HepG2 (cell line): ENCODE measurements around the gene DPY19L3. TPM values are rescaled to one million over a fixed set of nuclear protein-coding genes. Genes with fewer than 3 reads are reported as not detected.
A peak's percentile ranks its signal among the peaks of the same experiment; 100 is the strongest.

Experiments used
- CBX5 ChIP-seq: sonication (generic); formaldehyde crosslinking; IDR thresholded peaks from 2 replicates; pipeline ENCODE4 v1.4.0; 2020; ENCODE audit warnings: missing genetic modification reagents, borderline replicate concordance
- CREM ChIP-seq, 2 experiments: sonication (generic) in 1 of 2; formaldehyde crosslinking in 1 of 2; IDR thresholded peaks; 2 replicates each; pipeline versions ENCODE4 v1.4.0 to v1.6.1; 2016 to 2020; ENCODE audit warnings: antibody characterized with exemption in 1 of 2, mild to moderate bottlenecking in 1 of 2, missing genetic modification reagents in 1 of 2
- FOSL1 ChIP-seq: sonication (generic); formaldehyde crosslinking; IDR thresholded peaks from 2 replicates; pipeline ENCODE4 v1.9.0; 2021; ENCODE audit warnings: missing genetic modification reagents, borderline replicate concordance
- HDAC1 ChIP-seq: sonication (generic); formaldehyde crosslinking; IDR thresholded peaks from 2 replicates; pipeline ENCODE4 v1.5.1; 2020; ENCODE audit warnings: mild to moderate bottlenecking, missing genetic modification reagents
- JUND ChIP-seq: sonication (generic); formaldehyde crosslinking; IDR thresholded peaks from 2 replicates; pipeline ENCODE4 v1.8.0; 2022; ENCODE audit warnings: mild to moderate bottlenecking, missing genetic modification reagents
- KAT2B ChIP-seq: fragments of 150-350 bp; IDR thresholded peaks from 2 replicates; pipeline ENCODE4 v1.6.1; 2014; ENCODE audit warnings: low read depth, low read length, borderline replicate concordance
- KLF6 ChIP-seq: IDR thresholded peaks from 2 replicates; pipeline ENCODE4 v1.8.0; 2016; ENCODE audit warnings: missing biosample characterization, missing genetic modification reagents
- MED1 ChIP-seq: sonication (generic); formaldehyde crosslinking; IDR thresholded peaks from 2 replicates; pipeline ENCODE4 v1.4.0; 2020; ENCODE audit warnings: missing genetic modification reagents
- MIER3 ChIP-seq: IDR thresholded peaks from 2 replicates; pipeline ENCODE4 v1.6.1; 2016; ENCODE audit warnings: missing compliant biosample characterization, borderline replicate concordance
- NFIC ChIP-seq: IDR thresholded peaks from 2 replicates; pipeline ENCODE4 v1.6.1; 2012; ENCODE audit warnings: mild to moderate bottlenecking, low read length, inconsistent platforms
- PAWR ChIP-seq: sonication (generic); formaldehyde crosslinking; IDR thresholded peaks from 2 replicates; pipeline ENCODE4 v1.4.0; 2020; ENCODE audit warnings: missing genetic modification reagents, mild to moderate bottlenecking, borderline replicate concordance
- PLRG1 ChIP-seq: fragments of 450-650 bp; conservative IDR thresholded peaks from 2 replicates; pipeline ENCODE4 v1.6.1; 2016
- POLR2G ChIP-seq: fragments of 200-400 bp; formaldehyde crosslinking; IDR thresholded peaks from 2 replicates; pipeline ENCODE4 v1.6.1; 2018; ENCODE audit warnings: mild to moderate bottlenecking, low read depth, low read length, moderate library complexity
- PTBP1 ChIP-seq: fragments of 200-400 bp; formaldehyde crosslinking; IDR thresholded peaks from 2 replicates; pipeline ENCODE4 v1.6.1; 2018; ENCODE audit warnings: low read length, low read depth; ENCODE audit not compliant: poor library complexity, severe bottlenecking
- RCOR2 ChIP-seq: IDR thresholded peaks from 2 replicates; pipeline ENCODE4 v1.6.1; 2016; ENCODE audit warnings: missing biosample characterization, missing genetic modification reagents
- RXRA ChIP-seq: sonication (generic); formaldehyde crosslinking; IDR thresholded peaks from 2 replicates; pipeline ENCODE4 v1.5.1; 2020; ENCODE audit warnings: missing genetic modification reagents
- SMARCE1 ChIP-seq: fragments of 450-650 bp; IDR thresholded peaks from 2 replicates; pipeline ENCODE4 v1.6.1; 2017; ENCODE audit warnings: borderline replicate concordance
- THYN1 ChIP-seq: sonication (generic); formaldehyde crosslinking; IDR thresholded peaks from 2 replicates; pipeline ENCODE4 v1.8.1; 2023; ENCODE audit warnings: low read depth, mild to moderate bottlenecking, moderate library complexity, missing genetic modification reagents, borderline replicate concordance
- TOE1 ChIP-seq: sonication (generic); formaldehyde crosslinking; IDR thresholded peaks from 2 replicates; pipeline ENCODE4 v1.4.0; 2020; ENCODE audit warnings: mild to moderate bottlenecking, missing genetic modification reagents
- ZBTB4 ChIP-seq: sonication (generic); formaldehyde crosslinking; IDR thresholded peaks from 2 replicates; pipeline ENCODE4 v1.4.0; 2020; ENCODE audit warnings: missing genetic modification reagents, mild to moderate bottlenecking, borderline replicate concordance
- ZMYM3 ChIP-seq: sonication (generic); formaldehyde crosslinking; IDR thresholded peaks from 2 replicates; pipeline ENCODE4 v1.5.1; 2020; ENCODE audit warnings: mild to moderate bottlenecking, missing genetic modification reagents
- ZNF17 ChIP-seq: sonication (generic); formaldehyde crosslinking; IDR thresholded peaks from 2 replicates; pipeline ENCODE4 v1.5.0; 2020; ENCODE audit warnings: mild to moderate bottlenecking, missing genetic modification reagents
- ZNF317 ChIP-seq: sonication (generic); formaldehyde crosslinking; IDR thresholded peaks from 2 replicates; pipeline ENCODE4 v1.5.0; 2020; ENCODE audit warnings: mild to moderate bottlenecking, missing genetic modification reagents
- ZNF564 ChIP-seq: sonication (generic); formaldehyde crosslinking; IDR thresholded peaks from 2 replicates; pipeline ENCODE4 v1.8.1; 2023; ENCODE audit warnings: mild to moderate bottlenecking, missing genetic modification reagents
- polyA plus RNA-seq, 8 experiments: library from polyadenylated mRNA; depleted of rRNA in 3 of 8; stranded (reverse) in 7 of 8; unstranded in 1 of 8; fragments of >200 nt; fragmentation: Illumina TruSeq in 4 of 8; extraction: Trizol in 4 of 8; gene quantifications; 2 replicates each; pipeline versions ENCODE4 v1.2.1 to v1.2.3, GENCODE V29; 2011 to 2016; ENCODE audit warnings: low read depth in 4 of 8, missing spikeins in 1 of 8, mixed read lengths in 1 of 8; ENCODE audit not compliant: insufficient read depth in 1 of 8
- total RNA-seq, 5 experiments: library from RNA; depleted of rRNA; stranded (reverse); fragments of >200 nt; fragmentation: Illumina TruSeq; extraction: Trizol; gene quantifications; 2 replicates each; pipeline ENCODE4 v1.2.3, GENCODE V29; 2016; ENCODE audit warnings: low read depth in 1 of 5
- TF ChIP-seq, protein P1 (sequence below): sonication (generic); formaldehyde crosslinking; conservative IDR thresholded peaks from 2 replicates; pipeline ENCODE4 v1.4.0; 2020; ENCODE audit warnings: missing genetic modification reagents
- TF ChIP-seq, protein P2 (sequence below): sonication (generic); IDR thresholded peaks from 2 replicates; pipeline ENCODE4 v1.6.1; 2016; ENCODE audit warnings: low read depth, borderline replicate concordance

The DPY19L3 gene
- total and polyA plus RNA-seq, 2 of the 13 experiments (the other 11 are each of a cell fraction or from before 2014, with no cell fraction given): 21.6 to 25.2 TPM

DNA sequence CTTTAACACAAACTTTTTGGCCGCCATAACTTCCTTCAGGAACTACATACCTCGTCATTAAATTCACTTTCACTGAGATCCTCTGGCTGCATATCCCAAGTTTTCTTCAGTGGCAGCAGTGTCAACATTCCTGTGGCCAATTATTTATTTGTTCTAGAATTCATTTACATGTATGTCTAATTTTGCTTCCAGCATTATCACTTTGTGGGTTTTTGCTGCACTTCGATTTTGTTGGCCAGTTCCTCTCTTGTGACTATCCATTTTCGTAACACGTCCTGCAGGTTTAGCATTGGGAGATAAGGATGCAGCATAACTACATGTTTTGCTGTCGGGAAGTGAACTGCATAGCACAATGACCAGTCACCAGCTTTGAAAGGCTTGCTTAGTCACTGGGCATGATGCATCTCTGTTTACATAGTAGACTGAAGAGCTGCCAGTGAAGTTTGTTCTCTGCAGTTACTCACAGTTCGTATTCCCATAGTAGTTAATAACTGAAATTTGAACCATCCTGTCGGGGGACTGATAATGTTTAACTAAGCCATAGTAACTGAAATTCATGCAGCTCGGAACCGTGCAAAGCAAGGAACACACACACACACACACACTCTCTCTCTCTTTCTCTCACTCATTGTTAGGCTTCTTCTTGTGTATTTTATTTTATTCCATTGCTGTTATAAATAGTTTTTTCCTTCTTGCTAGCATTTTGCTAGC lies 31.8 kb upstream of the DPY19L3 start (continued):
- TF ChIP-seq ZBTB4 (CRISPR knock-in tag) (no peak), JUND (CRISPR knock-in tag) (peak; percentile 93), NFIC (peak; percentile 36; the same call in 1 of the 2 replicates), ZNF17 (CRISPR knock-in tag) (no peak), PTBP1 (no peak), ZMYM3 (CRISPR knock-in tag) (peak; percentile 52; the same call in 1 of the 2 replicates), KLF6 (CRISPR knock-in tag) (no peak), TOE1 (CRISPR knock-in tag) (no peak), RCOR2 (peak; percentile 84), PLRG1 (no peak), ZNF317 (CRISPR knock-in tag) (no peak), RXRA (CRISPR knock-in tag) (peak; percentile 49; the same call in 1 of the 2 replicates), MED1 (peak; percentile 90), ZNF564 (CRISPR knock-in tag) (peak; percentile 21; the same call in 1 of the 2 replicates), HDAC1 (peak; percentile 63), SMARCE1 (peak; percentile 49; the same call in 1 of the 2 replicates), POLR2G (peak; percentile 44; the same call in 1 of the 2 replicates), CBX5 (peak; percentile 59; the same call in 1 of the 2 replicates), PAWR (CRISPR knock-in tag) (no peak), THYN1 (no peak), MIER3 (CRISPR knock-in tag) (peak; percentile 83; the same call in 1 of the 2 replicates), FOSL1 (CRISPR knock-in tag) (peak; percentile 91), KAT2B (no peak), CREM (IDR thresholded peaks at IDR 0.05) (peak; percentile 78), CREM (CRISPR knock-in tag; IDR thresholded peaks at IDR 0.05) (no peak)
- TF ChIP-seq, protein P1, sequence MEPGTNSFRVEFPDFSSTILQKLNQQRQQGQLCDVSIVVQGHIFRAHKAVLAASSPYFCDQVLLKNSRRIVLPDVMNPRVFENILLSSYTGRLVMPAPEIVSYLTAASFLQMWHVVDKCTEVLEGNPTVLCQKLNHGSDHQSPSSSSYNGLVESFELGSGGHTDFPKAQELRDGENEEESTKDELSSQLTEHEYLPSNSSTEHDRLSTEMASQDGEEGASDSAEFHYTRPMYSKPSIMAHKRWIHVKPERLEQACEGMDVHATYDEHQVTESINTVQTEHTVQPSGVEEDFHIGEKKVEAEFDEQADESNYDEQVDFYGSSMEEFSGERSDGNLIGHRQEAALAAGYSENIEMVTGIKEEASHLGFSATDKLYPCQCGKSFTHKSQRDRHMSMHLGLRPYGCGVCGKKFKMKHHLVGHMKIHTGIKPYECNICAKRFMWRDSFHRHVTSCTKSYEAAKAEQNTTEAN (CRISPR knock-in tag): peak; percentile 98
- TF ChIP-seq, protein P2, sequence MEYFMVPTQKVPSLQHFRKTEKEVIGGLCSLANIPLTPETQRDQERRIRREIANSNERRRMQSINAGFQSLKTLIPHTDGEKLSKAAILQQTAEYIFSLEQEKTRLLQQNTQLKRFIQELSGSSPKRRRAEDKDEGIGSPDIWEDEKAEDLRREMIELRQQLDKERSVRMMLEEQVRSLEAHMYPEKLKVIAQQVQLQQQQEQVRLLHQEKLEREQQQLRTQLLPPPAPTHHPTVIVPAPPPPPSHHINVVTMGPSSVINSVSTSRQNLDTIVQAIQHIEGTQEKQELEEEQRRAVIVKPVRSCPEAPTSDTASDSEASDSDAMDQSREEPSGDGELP: peak; percentile 29; the same call in 1 of the 2 replicates
